ENCODE data around the gene PSMB11. TPM values are rescaled to one million over a fixed set of nuclear protein-coding genes. Genes with fewer than 3 reads are reported as not detected.

The PSMB11 gene
- total and polyA plus RNA-seq, 5 experiments from 2014 or later = 0.12 to 0.36 (median 0.23) TPM; not detected in 2

- peaks cover 0 to 2% (median 0%) of the 10 kb centered on the region in 9 donors for H3K9me3 Mint-ChIP-seq
- H3K27me3 Mint-ChIP-seq = no peaks in the 10 kb centered on the region
- POLR2A ChIA-PET = interaction anchor here (0.7 to 4.9 kb wide), 9 partner anchors 10 to 268 kb away, joined by 3 to 37 read pairs (median 3); partner anchors contain the start of genes ACIN1, C14orf119 and OXA1L
- peaks cover 5 to 31% (median 14%) of the 10 kb centered on the region in 3 donors for H3K36me3 Mint-ChIP-seq
- ATAC-seq (peak in 1 of 2 donors; percentile 1), DNase-seq (no peak)
- H3K27ac Mint-ChIP-seq = peak overlapping the region; percentile 93 to 98 (median 98)
- peak overlapping the region; percentile 87 to 96 (median 91) for H3K4me3 Mint-ChIP-seq
- H3K4me1 Mint-ChIP-seq = peaks cover 14 to 46% (median 37%) of the 10 kb centered on the region in 4 donors
Observed at GRCh38 chr14:23033801-23034497, 8.1 kb upstream of the PSMB11 start.

GRCh38 chr14:23034498-23035302 is 7.3 kb upstream of the PSMB11 start, which contains the start of gene PSMB5:
Gene PSMB5 (minus strand): TSS chr14:23034900. CDS start chr14:23034881, 19 bp downstream.
- ATAC-seq = peak; percentile 92 to 93
- POLR2A ChIA-PET = interaction anchor here (0.8 to 4.9 kb wide), 8 partner anchors 11 to 268 kb away, joined by 3 to 37 read pairs (median 3); partner anchors contain the start of genes ACIN1, C14orf119 and OXA1L
- peaks cover 0 to 2% (median 0%) of the 10 kb centered on the region in 9 donors for H3K9me3 Mint-ChIP-seq

GRCh38 chr14:23035303-23036144 is 6.5 kb upstream of the PSMB11 start:
- POLR2A ChIA-PET = interaction anchor here (0.9 to 4.9 kb wide), 3 partner anchors 29 to 269 kb away, joined by 3 to 37 read pairs (median 3); partner anchors contain the start of gene OXA1L

More at GRCh38 chr14:23034498-23035302, 7.3 kb upstream of the PSMB11 start, which contains the start of gene PSMB5:
- Mint-ChIP-seq H3K27me3 (no peaks in the 10 kb centered on the region), H3K4me3 (peak within 1 kb of the TSS; percentile 87 to 96 (median 91)), H3K27ac (peak within 1 kb of the TSS; percentile 93 to 98 (median 98)), H3K36me3 (peaks cover 5 to 31% (median 14%) of the 10 kb centered on the region in 3 donors), H3K4me1 (peaks cover 10 to 40% (median 30%) of the 10 kb centered on the region in 4 donors)
- peak; percentile 62 to 96 (median 90) for DNase-seq

GRCh38 chr14:23040100-23040499 is 1.9 kb upstream of the PSMB11 start:
- peaks cover 0 to 2% (median 0%) of the 10 kb centered on the region in 9 donors for H3K9me3 Mint-ChIP-seq
- no peaks in the 10 kb centered on the region for H3K36me3 Mint-ChIP-seq
- H3K27me3 Mint-ChIP-seq = peaks cover 0 to 2% (median 0%) of the 10 kb centered on the region in 5 donors
- H3K4me3 Mint-ChIP-seq = no peak overlapping the region
- no peak for ATAC-seq
- no peak for DNase-seq
- peaks cover 4 to 12% (median 5%) of the 10 kb centered on the region in 4 donors for H3K4me1 Mint-ChIP-seq
- no peak overlapping the region for H3K27ac Mint-ChIP-seq
- POLR2A ChIA-PET = no interaction called here

More at GRCh38 chr14:23035303-23036144, 6.5 kb upstream of the PSMB11 start:
- H3K4me3 Mint-ChIP-seq = peak overlapping the region; percentile 87 to 96 (median 91)
- H3K27me3 Mint-ChIP-seq = no peaks in the 10 kb centered on the region
- peaks cover 5 to 28% (median 14%) of the 10 kb centered on the region in 3 donors for H3K36me3 Mint-ChIP-seq
- peaks cover 0 to 2% (median 0%) of the 10 kb centered on the region in 9 donors for H3K9me3 Mint-ChIP-seq
- ATAC-seq (no peak), DNase-seq (no peak)
- peaks cover 10 to 38% (median 30%) of the 10 kb centered on the region in 4 donors for H3K4me1 Mint-ChIP-seq
- H3K27ac Mint-ChIP-seq = peak overlapping the region; percentile 93 to 98 (median 98)

- Mint-ChIP-seq H3K4me3 (no peak overlapping the region), H3K36me3 (no peaks in the 10 kb centered on the region), H3K27ac (no peak overlapping the region), H3K27me3 (peaks cover 0 to 2% (median 0%) of the 10 kb centered on the region in 5 donors), H3K4me1 (peaks cover 0 to 3% (median under 1%) of the 10 kb centered on the region in 4 donors), H3K9me3 (no peaks in the 10 kb centered on the region)
- DNase-seq = no peak
- POLR2A ChIA-PET = interaction anchor here (0.6 kb wide), 1 partner anchor 29 kb away, joined by 3 read pairs; no protein-coding TSS in a partner anchor
- ATAC-seq = no peak
Observed at GRCh38 chr14:23041729-23042128, 283 bp upstream of the PSMB11 start.

GRCh38 chr14:23043145-23043544 is 1.1 kb downstream of the PSMB11 start:
- Mint-ChIP-seq H3K4me3 (no peak overlapping the region), H3K36me3 (no peaks in the 10 kb centered on the region), H3K27ac (no peak overlapping the region), H3K9me3 (peaks cover 0 to 2% (median 0%) of the 10 kb centered on the region in 9 donors), H3K4me1 (peaks cover 0 to 6% (median 3%) of the 10 kb centered on the region in 4 donors), H3K27me3 (peaks cover 1 to 11% (median 7%) of the 10 kb centered on the region in 5 donors)
- POLR2A ChIA-PET = no interaction called here
- DNase-seq (peak in 1 of 10 donors; percentile 14), ATAC-seq (no peak)

- Mint-ChIP-seq H3K4me1 (peaks cover 0 to 6% (median 3%) of the 10 kb centered on the region in 4 donors), H3K36me3 (no peaks in the 10 kb centered on the region), H3K9me3 (peaks cover 0 to 2% (median 0%) of the 10 kb centered on the region in 9 donors), H3K27ac (no peak overlapping the region), H3K4me3 (no peak overlapping the region), H3K27me3 (peaks cover 1 to 11% (median 7%) of the 10 kb centered on the region in 5 donors)
- DNase-seq (peak in 1 of 10 donors; percentile 11), ATAC-seq (no peak)
- POLR2A ChIA-PET = no interaction called here
Observed at GRCh38 chr14:23043754-23044153, 1.7 kb downstream of the PSMB11 start.

- DNase-seq = no peak
- Mint-ChIP-seq H3K27me3 (peaks cover 1 to 11% (median 7%) of the 10 kb centered on the region in 5 donors), H3K27ac (peak overlapping the region in 1 of 10 donors; percentile 12), H3K4me1 (peaks cover 0 to 6% (median 3%) of the 10 kb centered on the region in 4 donors), H3K4me3 (no peak overlapping the region), H3K36me3 (no peaks in the 10 kb centered on the region), H3K9me3 (peaks cover 0 to 2% (median 0%) of the 10 kb centered on the region in 9 donors)
- no peak for ATAC-seq
- POLR2A ChIA-PET = no interaction called here
Observed at GRCh38 chr14:23044840-23045239, 2.8 kb downstream of the PSMB11 start.

GRCh38 chr14:23045419-23046357 is 3.7 kb downstream of the PSMB11 start:
- no peak for ATAC-seq
- peak in 1 of 10 donors; percentile 3 for DNase-seq
- Mint-ChIP-seq H3K27ac (no peak overlapping the region), H3K9me3 (peaks cover 0 to 2% (median 0%) of the 10 kb centered on the region in 9 donors), H3K27me3 (peaks cover 1 to 11% (median 7%) of the 10 kb centered on the region in 5 donors), H3K4me3 (no peak overlapping the region), H3K36me3 (no peaks in the 10 kb centered on the region), H3K4me1 (peaks cover 0 to 6% (median 3%) of the 10 kb centered on the region in 4 donors)
- POLR2A ChIA-PET = interaction anchor here (0.5 to 0.6 kb wide), 2 partner anchors 191 to 248 kb away, joined by 3 to 5 read pairs; no protein-coding TSS in a partner anchor

- Mint-ChIP-seq H3K27me3 (peaks cover 1 to 11% (median 7%) of the 10 kb centered on the region in 5 donors), H3K4me1 (peaks cover 0 to 6% (median 3%) of the 10 kb centered on the region in 4 donors), H3K27ac (no peak overlapping the region), H3K4me3 (no peak overlapping the region), H3K36me3 (no peaks in the 10 kb centered on the region), H3K9me3 (peaks cover 0 to 2% (median 0%) of the 10 kb centered on the region in 9 donors)
- POLR2A ChIA-PET = interaction anchor here (0.7 kb wide), 1 partner anchor 454 kb away, joined by 6 read pairs; no protein-coding TSS in a partner anchor
- DNase-seq = peak in 1 of 10 donors; percentile 38
- ATAC-seq = no peak
Observed at GRCh38 chr14:23047034-23047634, 5.1 kb downstream of the PSMB11 start.
